AG09319 (cell line): ENCODE results near the gene IL3.
"Not testable (repeated sequence)": the region's sequence is repeated elsewhere in the genome, so short reads cannot be mapped to it uniquely, and the experiment has no call there.

Source experiments
- DNase-seq: peaks from one replicate; pipeline ENCODE4 v3.0.0-alpha.2; 2010; ENCODE audit warnings: low read depth; ENCODE audit errors: extremely low read depth
- TF ChIP-seq, protein P1 (sequence below): IDR thresholded peaks from 2 replicates; pipeline ENCODE4 v1.5.1; 2011; ENCODE audit warnings: low read depth, mild to moderate bottlenecking, inconsistent platforms, low read length, moderate library complexity

Gene IL3

DNA sequence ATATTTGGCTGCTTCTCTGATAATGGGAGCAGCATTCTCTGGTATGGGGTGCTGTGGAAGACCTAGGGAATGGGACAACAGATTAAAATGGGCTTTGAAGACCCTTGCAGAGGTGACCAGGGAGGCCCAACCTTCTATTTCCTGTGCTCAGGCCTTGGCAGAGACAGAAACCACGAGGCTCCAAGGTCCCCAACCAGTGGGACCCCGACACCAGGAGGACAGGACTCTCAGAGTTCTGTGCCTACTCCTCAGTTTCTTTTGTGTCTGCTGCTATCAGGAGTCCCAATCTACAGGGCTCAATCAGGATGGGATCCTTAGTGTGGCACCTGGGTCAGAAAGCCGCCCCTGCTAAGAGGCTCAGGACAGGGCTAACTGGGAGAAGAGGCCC, 42.5 kb downstream of the IL3 start:
- TF ChIP-seq, protein P1, sequence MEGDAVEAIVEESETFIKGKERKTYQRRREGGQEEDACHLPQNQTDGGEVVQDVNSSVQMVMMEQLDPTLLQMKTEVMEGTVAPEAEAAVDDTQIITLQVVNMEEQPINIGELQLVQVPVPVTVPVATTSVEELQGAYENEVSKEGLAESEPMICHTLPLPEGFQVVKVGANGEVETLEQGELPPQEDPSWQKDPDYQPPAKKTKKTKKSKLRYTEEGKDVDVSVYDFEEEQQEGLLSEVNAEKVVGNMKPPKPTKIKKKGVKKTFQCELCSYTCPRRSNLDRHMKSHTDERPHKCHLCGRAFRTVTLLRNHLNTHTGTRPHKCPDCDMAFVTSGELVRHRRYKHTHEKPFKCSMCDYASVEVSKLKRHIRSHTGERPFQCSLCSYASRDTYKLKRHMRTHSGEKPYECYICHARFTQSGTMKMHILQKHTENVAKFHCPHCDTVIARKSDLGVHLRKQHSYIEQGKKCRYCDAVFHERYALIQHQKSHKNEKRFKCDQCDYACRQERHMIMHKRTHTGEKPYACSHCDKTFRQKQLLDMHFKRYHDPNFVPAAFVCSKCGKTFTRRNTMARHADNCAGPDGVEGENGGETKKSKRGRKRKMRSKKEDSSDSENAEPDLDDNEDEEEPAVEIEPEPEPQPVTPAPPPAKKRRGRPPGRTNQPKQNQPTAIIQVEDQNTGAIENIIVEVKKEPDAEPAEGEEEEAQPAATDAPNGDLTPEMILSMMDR = no peak
- no peak for DNase-seq

DNA sequence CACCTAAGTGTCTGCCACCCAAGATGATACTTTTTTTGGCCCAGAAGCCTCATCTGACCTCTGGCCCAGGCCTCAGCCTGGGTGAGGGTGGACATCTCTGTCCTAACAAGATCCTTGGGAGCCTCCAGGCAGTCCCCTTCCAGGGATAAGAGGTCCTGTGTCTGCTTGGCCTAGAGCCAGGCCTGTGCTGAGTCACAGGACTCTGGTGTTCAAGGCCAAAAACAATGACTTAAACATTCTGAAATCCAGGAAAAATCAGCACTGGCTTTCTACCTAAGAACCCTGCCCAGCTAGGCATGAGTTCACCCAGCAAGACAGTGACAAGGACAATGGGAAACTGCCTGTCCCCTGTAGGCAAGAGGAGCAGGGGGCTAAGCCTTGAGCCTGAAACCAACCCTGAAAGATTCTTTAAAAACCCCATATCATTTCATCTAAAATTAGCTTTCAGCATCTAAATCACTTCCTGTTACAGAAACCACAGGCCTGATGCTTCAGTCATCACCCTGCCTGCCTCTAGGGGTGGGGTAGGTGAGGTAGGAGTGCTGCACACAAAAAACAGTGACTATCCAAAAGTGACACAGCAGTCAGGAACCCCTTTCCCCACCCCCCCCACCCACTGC, 43.0 kb downstream of the IL3 start:
- TF ChIP-seq, protein P1 = no peak
- DNase-seq = peak; percentile 73

DNA sequence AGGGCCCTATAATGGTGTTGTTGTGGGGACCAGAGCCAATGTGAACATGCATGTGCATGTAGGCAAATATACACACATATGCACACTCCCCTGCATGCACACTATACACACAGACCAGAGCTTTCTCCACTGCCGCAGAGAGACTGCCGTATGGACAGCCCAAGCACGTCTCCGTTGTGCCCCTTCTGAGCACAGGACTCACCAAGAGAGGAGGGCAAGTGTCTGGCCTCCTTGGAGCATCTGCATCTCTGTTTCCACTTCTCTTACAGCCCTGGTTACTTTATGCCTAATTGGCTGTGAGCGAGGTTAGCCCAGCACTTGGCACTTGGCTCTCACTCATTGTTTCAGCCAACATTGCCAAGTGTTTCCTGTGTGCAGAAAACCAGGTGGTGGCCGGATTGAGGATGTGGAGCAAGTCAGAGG, 43.5 kb downstream of the IL3 start:
- TF ChIP-seq, protein P1 = no peak
- no peak for DNase-seq

DNA sequence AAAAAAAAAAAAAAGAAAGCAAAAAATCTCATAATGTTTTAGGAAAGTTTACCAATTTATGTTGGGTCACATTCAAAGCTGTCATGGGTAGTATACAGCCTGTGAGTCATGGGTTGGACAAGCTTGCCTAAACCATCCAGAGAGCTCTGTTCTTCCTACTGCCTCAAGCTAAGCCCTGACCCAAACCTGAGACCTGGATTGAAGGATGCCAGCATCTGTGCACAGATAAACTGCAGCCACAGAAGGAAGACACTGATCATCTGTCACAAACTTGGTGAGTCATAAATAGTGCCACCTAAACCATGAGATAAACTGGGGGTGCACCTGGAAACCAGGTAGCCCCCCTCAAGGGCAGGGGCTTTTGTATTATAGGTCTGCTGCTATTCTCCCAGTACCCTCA, 44.1 kb downstream of the IL3 start:
- TF ChIP-seq, protein P1 = no peak
- DNase-seq = no peak

DNA sequence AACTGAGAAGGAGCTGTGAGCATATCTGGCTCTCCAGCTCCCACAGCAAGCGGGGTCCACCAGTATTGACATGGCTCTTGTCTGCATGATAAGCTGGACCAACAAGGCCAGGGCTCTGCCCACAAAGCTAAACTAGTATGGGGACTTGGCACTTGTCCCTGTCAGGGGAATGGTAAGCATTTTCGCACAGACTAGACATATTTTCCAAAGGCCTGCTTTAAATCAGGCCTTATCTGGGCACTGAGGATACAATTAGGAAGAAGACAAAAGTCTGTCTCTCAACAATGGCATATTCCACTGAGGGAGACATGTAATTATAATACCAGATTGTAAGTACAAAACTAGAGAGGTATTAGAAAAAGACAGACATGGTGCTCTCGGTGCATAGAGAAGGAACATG, 45.2 kb downstream of the IL3 start:
- TF ChIP-seq, protein P1 = no peak
- DNase-seq = no peak

DNA sequence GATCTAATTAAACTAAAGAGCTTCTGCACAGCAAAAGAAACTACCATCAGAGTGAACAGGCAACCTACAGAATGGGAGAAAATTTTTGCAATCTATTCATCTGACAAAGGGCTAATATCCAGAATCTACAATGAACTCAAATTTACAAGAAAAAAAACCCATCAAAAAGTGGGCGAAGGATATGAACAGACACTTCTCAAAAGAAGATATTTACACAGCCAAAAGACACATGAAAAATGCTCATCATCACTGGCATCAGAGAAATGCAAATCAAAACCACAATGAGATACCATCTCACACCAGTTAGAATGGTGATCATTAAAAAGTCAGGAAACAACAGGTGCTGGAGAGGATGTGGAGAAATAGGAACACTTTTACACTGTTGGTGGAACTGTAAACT, 48.0 kb downstream of the IL3 start:
- not testable (repeated sequence) for DNase-seq

DNA sequence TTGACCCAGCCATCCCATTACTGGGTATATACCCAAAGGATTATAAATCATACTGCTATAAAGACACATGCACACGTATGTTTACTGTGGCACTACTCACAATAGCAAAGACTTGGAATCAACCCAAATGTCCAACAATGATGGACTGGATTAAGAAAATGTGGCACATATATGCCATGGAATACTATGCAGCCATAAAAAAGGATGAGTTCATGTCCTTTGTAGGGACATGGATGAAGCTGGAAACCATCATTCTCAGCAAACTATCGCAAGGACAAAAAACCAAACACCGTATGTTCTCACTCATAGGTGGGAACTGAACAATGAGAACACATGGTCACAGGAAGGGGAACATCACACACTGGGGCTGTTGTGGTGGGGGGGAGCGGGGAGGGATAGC, 48.5 kb downstream of the IL3 start:
- DNase-seq = not testable (repeated sequence)

DNA sequence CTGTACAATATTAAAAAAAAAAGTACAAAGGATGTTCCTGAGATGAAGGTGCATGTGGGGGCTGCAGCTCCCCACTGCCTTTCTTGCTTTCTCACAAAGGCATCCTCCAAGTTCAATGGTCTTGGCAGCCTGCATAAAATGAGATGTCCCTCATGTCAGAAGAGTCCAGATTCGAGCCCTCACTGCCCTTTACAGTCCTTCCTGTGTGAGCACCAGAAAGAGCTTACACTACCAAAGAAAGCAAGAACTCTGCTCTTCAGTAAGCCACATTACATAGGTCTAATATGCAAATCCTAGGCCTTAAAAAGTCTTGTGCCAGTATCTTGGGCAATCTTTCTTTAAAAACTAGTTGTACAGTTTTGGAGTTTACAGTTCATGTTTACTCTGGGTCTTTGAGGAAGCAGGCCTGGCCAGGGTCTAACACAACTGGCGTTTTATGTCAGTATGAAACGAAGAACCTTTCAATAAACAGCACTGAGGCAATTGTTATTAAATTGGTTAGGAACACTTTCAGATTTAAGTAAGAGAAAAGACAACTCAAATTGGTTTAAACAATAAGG, 49.1 kb downstream of the IL3 start:
- DNase-seq = no peak
- TF ChIP-seq, protein P1 = no peak
